IPS-NIHi11 (cell line): Measurements from ENCODE around the gene RNGTT.
"Not testable (repeated sequence)": the region's sequence is repeated elsewhere in the genome, so short reads cannot be mapped to it uniquely, and the experiment has no call there.

Experiments used
- DNase-seq: peaks from one replicate; pipeline ENCODE4 v3.0.0; 2012; ENCODE audit warnings: mixed read lengths, low spot score

Gene RNGTT

GRCh38 chr6:88910922-88911778, 52.3 kb downstream of the RNGTT start:
- DNase-seq, result no peak

- no peak for DNase-seq
Measured at GRCh38 chr6:88908598-88909548, 54.5 kb downstream of the RNGTT start.

GRCh38 chr6:88907148-88907547, 56.3 kb downstream of the RNGTT start:
- DNase-seq, result not testable (repeated sequence)

- DNase-seq, result peak; percentile 22
Measured at GRCh38 chr6:88899569-88900316, 63.7 kb downstream of the RNGTT start.

- DNase-seq, result peak; percentile 4
Measured at GRCh38 chr6:88895911-88896310, 67.5 kb downstream of the RNGTT start.

- DNase-seq, result no peak
Measured at GRCh38 chr6:88890860-88891845, 72.3 kb downstream of the RNGTT start.

GRCh38 chr6:88890394-88890793, 73.0 kb downstream of the RNGTT start:
- DNase-seq, result no peak

GRCh38 chr6:88884361-88884760, 79.1 kb downstream of the RNGTT start:
- DNase-seq, result no peak

- DNase-seq, result peak; percentile 6
Measured at GRCh38 chr6:88882536-88882935, 80.9 kb downstream of the RNGTT start.

- DNase-seq, result no peak
Measured at GRCh38 chr6:88881451-88881850, 82.0 kb downstream of the RNGTT start.

GRCh38 chr6:88880021-88880420, 83.4 kb downstream of the RNGTT start:
- DNase-seq, result no peak

- no peak for DNase-seq
Measured at GRCh38 chr6:88877893-88878292, 85.5 kb downstream of the RNGTT start.

GRCh38 chr6:88872962-88873361, 90.5 kb downstream of the RNGTT start:
- DNase-seq, result no peak

GRCh38 chr6:88871498-88871897, 91.9 kb downstream of the RNGTT start:
- no peak for DNase-seq

GRCh38 chr6:88870717-88871330, 92.6 kb downstream of the RNGTT start:
- DNase-seq, result peak; percentile 32

- DNase-seq, result no peak
Measured at GRCh38 chr6:88869263-88870020, 94.0 kb downstream of the RNGTT start.

GRCh38 chr6:88867841-88868731, 95.3 kb downstream of the RNGTT start:
- no peak for DNase-seq

GRCh38 chr6:88866856-88867255, 96.6 kb downstream of the RNGTT start:
- no peak for DNase-seq

GRCh38 chr6:88865275-88865674, 98.1 kb downstream of the RNGTT start:
- DNase-seq, result no peak
